B cell (primary cell): ENCODE measurements around the gene EMP2. TPM values are rescaled to one million over a fixed set of nuclear protein-coding genes. Genes with fewer than 3 reads are reported as not detected.

ENCODE experiments used
- ATAC-seq: fragments of 200-7000 bp; cut with Tn5 transposase; one replicate; pipeline ENCODE4 v1.10.0; 2021; ENCODE audit warnings: low read depth, mild to moderate bottlenecking, moderate number of reproducible peaks, moderate library complexity
- CTCF ChIA-PET: fragments of 350-600 bp; sonication (Branson Sonifier 250); formaldehyde crosslinking; loops from one replicate; lab custom pipeline; 2021; ENCODE audit warnings: antibody characterized with exemption, inconsistent platforms; lab: Charles Lee
- POLR2A ChIA-PET: fragments of 350-600 bp; sonication (Branson Sonifier 250); formaldehyde crosslinking; loops from one replicate; lab custom pipeline; 2021; ENCODE audit warnings: antibody characterized with exemption; lab: Charles Lee
- DNase-seq: peaks from one replicate; pipeline ENCODE4 v3.0.0; 2013
- H2AFZ ChIP-seq: 2 replicates; pipeline ENCODE4 v1.6.1; 2012; ENCODE audit warnings: mild to moderate bottlenecking, low read depth, low read length; ENCODE audit not compliant: insufficient read depth, poor library complexity, severe bottlenecking
- H3K27ac ChIP-seq, 2 donors: 1 replicate in 1 of 2; 2 replicates in 1 of 2; pipeline ENCODE4 v1.5.1; 2012 to 2013; ENCODE audit warnings: low read length in 2 of 2, mild to moderate bottlenecking in 2 of 2, moderate library complexity in 1 of 2
- H3K27me3 ChIP-seq, 4 experiments: fragments of 200-600 bp in 1 of 4; sonication (generic) in 1 of 4; replicated peaks in 1 of 4; 1 replicate in 2 of 4; 2 replicates in 2 of 4; pipeline versions ENCODE4 v1.6.1 to v1.7.0; 2013 to 2016; ENCODE audit warnings: low read length in 3 of 4, mild to moderate bottlenecking in 2 of 4, mixed read lengths in 1 of 4, moderate library complexity in 1 of 4; ENCODE audit not compliant: insufficient read depth in 4 of 4, control insufficient read depth in 3 of 4; ENCODE audit errors: control extremely low read depth in 1 of 4
- H3K36me3 ChIP-seq, 2 experiments: replicated peaks in 1 of 2; 1 replicate in 1 of 2; 2 replicates in 1 of 2; pipeline versions ENCODE4 v1.6.1 to v1.7.1; 2013; ENCODE audit warnings: low read length in 1 of 2; ENCODE audit not compliant: insufficient read depth in 2 of 2, control insufficient read depth in 1 of 2; ENCODE audit errors: control extremely low read depth in 1 of 2, extremely low read depth in 1 of 2
- H3K4me1 ChIP-seq, 2 donors: fragments of 200-600 bp in 1 of 2; sonication (generic) in 1 of 2; 1 replicate in 1 of 2; 2 replicates in 1 of 2; pipeline versions ENCODE4 v1.5.1 to v1.6.1; 2013 to 2017; ENCODE audit warnings: low read length in 2 of 2; ENCODE audit not compliant: control insufficient read depth in 2 of 2, insufficient read depth in 2 of 2
- H3K4me2 ChIP-seq: replicated peaks from 2 replicates; pipeline ENCODE3; 2012; ENCODE audit warnings: mild to moderate bottlenecking, low read depth, low read length; ENCODE audit not compliant: poor library complexity, severe bottlenecking
- H3K4me3 ChIP-seq, 5 experiments: fragments of 200-600 bp in 1 of 5; sonication (generic) in 1 of 5; 1 replicate in 3 of 5; 2 replicates in 2 of 5; pipeline versions ENCODE4 v1.5.1 to v1.7.0; 2011 to 2016; ENCODE audit warnings: low read length in 4 of 5, mild to moderate bottlenecking in 4 of 5, low read depth in 2 of 5, control low read depth in 1 of 5, moderate library complexity in 1 of 5; ENCODE audit not compliant: insufficient read depth in 1 of 5; ENCODE audit errors: control extremely low read depth in 1 of 5, extremely low read depth in 1 of 5
- H3K79me2 ChIP-seq: fragments of 200-600 bp; sonication (generic); one replicate; pipeline ENCODE4 v1.6.0; 2016; ENCODE audit warnings: low read length; ENCODE audit not compliant: control insufficient read depth, insufficient read depth
- H3K9ac ChIP-seq: fragments of 200-600 bp; sonication (generic); 2 replicates; pipeline ENCODE4 v1.6.1; 2017; ENCODE audit warnings: mild to moderate bottlenecking, low read length, moderate library complexity
- H3K9me3 ChIP-seq, 3 donors: one replicate each; pipeline versions ENCODE4 v1.6.1 to v1.7.1; 2013; ENCODE audit warnings: low read length in 2 of 3; ENCODE audit not compliant: control insufficient read depth in 2 of 3, insufficient read depth in 1 of 3; ENCODE audit errors: control extremely low read depth in 1 of 3
- H4K20me1 ChIP-seq: 2 replicates; pipeline ENCODE4 v1.6.0; 2012; ENCODE audit warnings: mild to moderate bottlenecking, low read length; ENCODE audit not compliant: insufficient read depth, control insufficient read depth, poor library complexity, severe bottlenecking
- H3K27ac Mint-ChIP-seq: one replicate; pipeline ENCODE4 v1.8.0; 2021; ENCODE audit warnings: mixed read lengths
- H3K27me3 Mint-ChIP-seq: one replicate; pipeline ENCODE4 v1.8.0; 2021; ENCODE audit warnings: mixed read lengths
- H3K4me1 Mint-ChIP-seq: one replicate; pipeline ENCODE4 v1.8.0; 2021; ENCODE audit warnings: mixed read lengths
- H3K4me3 Mint-ChIP-seq: one replicate; pipeline ENCODE4 v1.8.0; 2021; ENCODE audit warnings: mixed read lengths
- H3K9me3 Mint-ChIP-seq: one replicate; pipeline ENCODE4 v1.8.0; 2022; ENCODE audit warnings: mixed read lengths; ENCODE audit not compliant: insufficient read depth
- CTCF ChIP-seq: fragments of 200-600 bp; IDR thresholded peaks from one replicate; pipeline ENCODE4 v1.8.0; 2022; ENCODE audit warnings: antibody characterized with exemption, mild to moderate bottlenecking
- EZH2 ChIP-seq: IDR thresholded peaks from 2 replicates; pipeline ENCODE4 v1.6.1; 2012; ENCODE audit warnings: borderline replicate concordance, low read depth, mild to moderate bottlenecking, moderate library complexity, low read length; ENCODE audit not compliant: insufficient read depth, poor library complexity, severe bottlenecking
- WGBS: methylation state at CpG from one replicate; pipeline ENCODE4 v1.1.5; 2013; ENCODE audit warnings: missing lambda C conversion rate; ENCODE audit not compliant: insufficient coverage; 5-methylcytosine and 5-hydroxymethylcytosine counted together
- intact Hi-C: fragments of 100-400 bp; cut with micrococcal nuclease; formaldehyde crosslinking; loops from one replicate; pipeline ENCODE4 v1.10.0; 2022
- polyA plus RNA-seq: library from polyadenylated mRNA; depleted of rRNA; stranded (reverse); fragments of >200 nt; gene quantifications from 2 replicates; pipeline ENCODE4 v1.2.3, GENCODE V29; 2012
- total RNA-seq, 2 donors: library from RNA; stranded (reverse); fragments of 120-200 nt in 1 of 2; gene quantifications; 1 replicate in 1 of 2; 2 replicates in 1 of 2; pipeline versions ENCODE4 v1.2.3 to v1.2.4, GENCODE V29; 2013 to 2022

The EMP2 gene
- total and polyA plus RNA-seq, 2 donors (not counting 1 experiment from before 2014, with no cell fraction given): 0.01 TPM; not detected in 1

- ATAC-seq (no peak), DNase-seq (no peak)
- WGBS: 100% methylated on average over 4 of the region's 4 CpGs
- H3K9ac ChIP-seq: no peak overlapping the region
- H3K36me3 ChIP-seq: peaks cover 3 to 19% of the 10 kb centered on the region in 2 experiments
- H3K4me3 ChIP-seq: no peak overlapping the region
- H3K79me2 ChIP-seq: no peaks in the 10 kb centered on the region
- no peak overlapping the region for H3K4me3 Mint-ChIP-seq
- H3K4me2 ChIP-seq: no peak overlapping the region
- peak overlapping the region; percentile 48 for H2AFZ ChIP-seq
- peak overlapping the region; percentile 51 for H3K27ac Mint-ChIP-seq
- no peaks in the 10 kb centered on the region for H3K27me3 Mint-ChIP-seq
- POLR2A ChIA-PET: interaction anchor here (1.0 kb wide), 1 partner anchor 22 kb away, joined by 3 read pairs; no protein-coding TSS in a partner anchor
- H3K9me3 Mint-ChIP-seq: peaks cover 4% of the 10 kb centered on the region
- TF ChIP-seq CTCF: no peak
- no peak for TF ChIP-seq EZH2
- no peaks in the 10 kb centered on the region for H3K27me3 ChIP-seq
- H3K27ac ChIP-seq: no peak overlapping the region
- H3K9me3 ChIP-seq: peaks cover 2 to 36% (median 17%) of the 10 kb centered on the region in 3 donors
- no peaks in the 10 kb centered on the region for H4K20me1 ChIP-seq
- intact Hi-C loops: no loop called here
- H3K4me1 ChIP-seq: peaks cover 7% of the 10 kb centered on the region in 2 donors
- H3K4me1 Mint-ChIP-seq: peaks cover 10% of the 10 kb centered on the region
- CTCF ChIA-PET: interaction anchor here (1.0 kb wide), 1 partner anchor 227 kb away, joined by 4 read pairs; no protein-coding TSS in a partner anchor
Measured at GRCh38 chr16:10485159-10485558, 95.2 kb downstream of the EMP2 start.

GRCh38 chr16:10480151-10480550 lies 100.2 kb downstream of the EMP2 start:
- Histone ChIP-seq H3K4me1 (peaks cover 0 to 2% of the 10 kb centered on the region in 2 donors), H3K4me2 (no peak overlapping the region), H3K9ac (no peak overlapping the region), H3K27me3 (no peaks in the 10 kb centered on the region), H4K20me1 (no peaks in the 10 kb centered on the region), H3K9me3 (peaks cover 1 to 17% (median 1%) of the 10 kb centered on the region in 3 donors), H2AFZ (no peak overlapping the region), H3K79me2 (no peaks in the 10 kb centered on the region), H3K27ac (no peak overlapping the region), H3K4me3 (no peak overlapping the region), H3K36me3 (peaks cover 3 to 23% of the 10 kb centered on the region in 2 experiments)
- no peak overlapping the region for H3K27ac Mint-ChIP-seq
- WGBS: 93% methylated on average over 2 of the region's 2 CpGs
- intact Hi-C loops: no loop called here
- peaks cover 3% of the 10 kb centered on the region for H3K4me1 Mint-ChIP-seq
- ChIA-PET CTCF (interaction anchor here (1.6 kb wide), 1 partner anchor 29 kb away, joined by 4 read pairs; no protein-coding TSS in a partner anchor), POLR2A (no interaction called here)
- ATAC-seq (no peak), DNase-seq (no peak)
- peaks cover 7% of the 10 kb centered on the region for H3K9me3 Mint-ChIP-seq
- no peaks in the 10 kb centered on the region for H3K27me3 Mint-ChIP-seq
- no peak for TF ChIP-seq CTCF
- no peak for TF ChIP-seq EZH2
- no peak overlapping the region for H3K4me3 Mint-ChIP-seq
